ENCODE results near the gene RIPOR3.
A peak's percentile ranks its signal among the peaks of the same experiment; 100 is the strongest.
"Not testable (repeated sequence)": the region's sequence is repeated elsewhere in the genome, so short reads cannot be mapped to it uniquely, and the experiment has no call there.

Gene RIPOR3

GRCh38 chr20:50574586-50574985 is 116.8 kb downstream of the RIPOR3 start:
- DNase-seq (ENCODE audit: low spot score): no peak

GRCh38 chr20:50574108-50574507 is 117.2 kb downstream of the RIPOR3 start:
- DNase-seq (ENCODE audit: low spot score): no peak

GRCh38 chr20:50572938-50573777 is 118.2 kb downstream of the RIPOR3 start:
- DNase-seq (ENCODE audit: low spot score): peak; percentile 52

- DNase-seq (ENCODE audit: low spot score): no peak
Measured at GRCh38 chr20:50571466-50571865, 119.9 kb downstream of the RIPOR3 start.

GRCh38 chr20:50569864-50570836 is 121.2 kb downstream of the RIPOR3 start:
- no peak for DNase-seq (ENCODE audit: low spot score)

GRCh38 chr20:50569487-50569863 is 121.9 kb downstream of the RIPOR3 start:
- not testable (repeated sequence) for DNase-seq (ENCODE audit: low spot score)

- no peak for DNase-seq (ENCODE audit: low spot score)
Measured at GRCh38 chr20:50568549-50568942, 122.8 kb downstream of the RIPOR3 start.

GRCh38 chr20:50567860-50568548 is 123.3 kb downstream of the RIPOR3 start:
- DNase-seq (ENCODE audit: low spot score): no peak

GRCh38 chr20:50565871-50566270 is 125.5 kb downstream of the RIPOR3 start:
- DNase-seq (ENCODE audit: low spot score): no peak

GRCh38 chr20:50565383-50565782 is 126.0 kb downstream of the RIPOR3 start:
- no peak for DNase-seq (ENCODE audit: low spot score)

GRCh38 chr20:50563133-50563944 is 128.0 kb downstream of the RIPOR3 start:
- DNase-seq (ENCODE audit: low spot score): no peak

GRCh38 chr20:50562262-50562701 is 129.1 kb downstream of the RIPOR3 start:
- no peak for DNase-seq (ENCODE audit: low spot score)

- DNase-seq (ENCODE audit: low spot score): no peak
Measured at GRCh38 chr20:50561379-50562078, 129.8 kb downstream of the RIPOR3 start.

- no peak for DNase-seq (ENCODE audit: low spot score)
Measured at GRCh38 chr20:50560867-50561266, 130.5 kb downstream of the RIPOR3 start.

GRCh38 chr20:50559856-50560638 is 131.3 kb downstream of the RIPOR3 start:
- no peak for DNase-seq (ENCODE audit: low spot score)

GRCh38 chr20:50559149-50559548 is 132.2 kb downstream of the RIPOR3 start:
- DNase-seq (ENCODE audit: low spot score): no peak

- DNase-seq (ENCODE audit: low spot score): no peak
Measured at GRCh38 chr20:50558483-50558925, 132.8 kb downstream of the RIPOR3 start.

- DNase-seq (ENCODE audit: low spot score): no peak
Measured at GRCh38 chr20:50557549-50558134, 133.7 kb downstream of the RIPOR3 start.

GRCh38 chr20:50555662-50556061 is 135.7 kb downstream of the RIPOR3 start:
- DNase-seq (ENCODE audit: low spot score): no peak
